ENCODE measurements around the gene HP1BP3. TPM values are rescaled to one million over a fixed set of nuclear protein-coding genes. Genes with fewer than 3 reads are reported as not detected.

The HP1BP3 gene
- total RNA-seq, 2 experiments from 2014 or later = 219 to 224 TPM

GRCh38 chr1:20708057-20708456 lies 79.0 kb downstream of the HP1BP3 start:
- POLR2A ChIA-PET = no interaction called here
- DNase-seq = no peak
- H3K4me3 Mint-ChIP-seq = no peak overlapping the region
- no peak for ATAC-seq
- no peak overlapping the region for H3K27ac Mint-ChIP-seq
- H3K9me3 Mint-ChIP-seq = no peaks in the 10 kb centered on the region
- CTCF ChIA-PET = interaction anchor here (2.1 to 4.4 kb wide), 2 partner anchors 11 to 487 kb away, joined by 5 to 26 read pairs; no protein-coding TSS in a partner anchor
- TF ChIP-seq CTCF (IDR thresholded peaks at IDR 0.05) = no peak
- no peaks in the 10 kb centered on the region for H3K27me3 Mint-ChIP-seq
- intact Hi-C loops (cut with micrococcal nuclease) = no loop called here
- no peaks in the 10 kb centered on the region for H3K36me3 Mint-ChIP-seq (ENCODE audit: low read depth)
- no peaks in the 10 kb centered on the region for H3K4me1 Mint-ChIP-seq (ENCODE audit: low read depth)

- Mint-ChIP-seq H3K9me3 (no peaks in the 10 kb centered on the region), H3K27me3 (no peaks in the 10 kb centered on the region), H3K27ac (no peak overlapping the region), H3K36me3 (ENCODE audit: low read depth) (no peaks in the 10 kb centered on the region), H3K4me1 (ENCODE audit: low read depth) (no peaks in the 10 kb centered on the region), H3K4me3 (no peak overlapping the region)
- intact Hi-C loops (cut with micrococcal nuclease) = no loop called here
- POLR2A ChIA-PET = no interaction called here
- no peak for TF ChIP-seq CTCF (IDR thresholded peaks at IDR 0.05)
- CTCF ChIA-PET = interaction anchor here (4.4 kb wide), 1 partner anchor 10 kb away, joined by 26 read pairs; no protein-coding TSS in a partner anchor
- ATAC-seq (no peak), DNase-seq (no peak)
Measured at GRCh38 chr1:20706841-20707240, 80.3 kb downstream of the HP1BP3 start.

- no peak for TF ChIP-seq CTCF (IDR thresholded peaks at IDR 0.05)
- no peaks in the 10 kb centered on the region for H3K36me3 Mint-ChIP-seq (ENCODE audit: low read depth)
- ChIA-PET POLR2A (no interaction called here), CTCF (interaction anchor here (4.4 kb wide), 1 partner anchor 8 kb away, joined by 26 read pairs; no protein-coding TSS in a partner anchor)
- H3K27me3 Mint-ChIP-seq = no peaks in the 10 kb centered on the region
- H3K4me1 Mint-ChIP-seq (ENCODE audit: low read depth) = no peaks in the 10 kb centered on the region
- H3K27ac Mint-ChIP-seq = no peak overlapping the region
- H3K4me3 Mint-ChIP-seq = no peak overlapping the region
- ATAC-seq (no peak), DNase-seq (no peak)
- H3K9me3 Mint-ChIP-seq = no peaks in the 10 kb centered on the region
- intact Hi-C loops (cut with micrococcal nuclease) = no loop called here
Measured at GRCh38 chr1:20705203-20705755, 81.8 kb downstream of the HP1BP3 start.

- ChIA-PET POLR2A (no interaction called here), CTCF (interaction anchor here (4.4 kb wide), 1 partner anchor 8 kb away, joined by 26 read pairs; no protein-coding TSS in a partner anchor)
- DNase-seq (no peak), ATAC-seq (no peak)
- no peak for TF ChIP-seq CTCF (IDR thresholded peaks at IDR 0.05)
- H3K27ac Mint-ChIP-seq = no peak overlapping the region
- no peaks in the 10 kb centered on the region for H3K36me3 Mint-ChIP-seq (ENCODE audit: low read depth)
- no peaks in the 10 kb centered on the region for H3K27me3 Mint-ChIP-seq
- no peaks in the 10 kb centered on the region for H3K4me1 Mint-ChIP-seq (ENCODE audit: low read depth)
- H3K9me3 Mint-ChIP-seq = no peaks in the 10 kb centered on the region
- intact Hi-C loops (cut with micrococcal nuclease) = no loop called here
- H3K4me3 Mint-ChIP-seq = no peak overlapping the region
Measured at GRCh38 chr1:20704390-20705202, 82.5 kb downstream of the HP1BP3 start.

- ChIA-PET POLR2A (no interaction called here), CTCF (no interaction called here)
- intact Hi-C loops (cut with micrococcal nuclease) = no loop called here
- Mint-ChIP-seq H3K27ac (no peak overlapping the region), H3K4me3 (no peak overlapping the region), H3K9me3 (no peaks in the 10 kb centered on the region), H3K27me3 (no peaks in the 10 kb centered on the region), H3K4me1 (ENCODE audit: low read depth) (no peaks in the 10 kb centered on the region), H3K36me3 (ENCODE audit: low read depth) (no peaks in the 10 kb centered on the region)
- TF ChIP-seq CTCF (IDR thresholded peaks at IDR 0.05) = no peak
- ATAC-seq (no peak), DNase-seq (no peak)
Measured at GRCh38 chr1:20703124-20703756, 83.9 kb downstream of the HP1BP3 start.
